22Rv1 (cell line): Measurements from ENCODE around the gene CCNA1.
A peak's percentile ranks its signal among the peaks of the same experiment; 100 is the strongest.

ENCODE experiments used
- H3K27ac ChIP-seq: fragments of 450-650 bp; 2 replicates; pipeline ENCODE4 v1.5.1; 2017
- ZFX ChIP-seq: fragments of 450-650 bp; IDR thresholded peaks from 2 replicates; pipeline ENCODE4 v1.6.1; 2017; ENCODE audit warnings: antibody characterized with exemption, borderline replicate concordance
- TF ChIP-seq, protein P1 (sequence below): fragments of 450-650 bp; IDR thresholded peaks from 2 replicates; pipeline ENCODE4 v1.5.1; 2017; ENCODE audit warnings: mild to moderate bottlenecking

The CCNA1 gene

DNA sequence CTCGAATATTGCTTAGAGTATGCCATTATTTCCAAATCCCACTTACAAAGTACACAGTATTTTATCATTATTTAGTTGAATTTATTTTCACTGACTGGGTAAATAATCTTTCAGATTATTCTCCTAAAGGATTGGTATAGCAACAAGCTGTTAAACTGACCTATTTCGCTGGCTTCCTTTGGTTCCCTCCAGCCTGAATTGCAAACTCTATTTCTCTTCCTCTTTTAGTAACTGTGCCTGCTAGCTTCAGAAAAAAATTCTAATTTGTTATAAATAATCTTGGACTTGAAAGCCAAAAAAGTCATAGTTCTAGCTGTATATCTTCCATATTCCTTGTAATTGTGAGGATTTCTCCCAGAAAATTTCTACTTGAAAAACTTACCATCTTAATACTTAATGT, 15.0 kb upstream of the CCNA1 start:
- no peak for TF ChIP-seq ZFX
- TF ChIP-seq, protein P1, sequence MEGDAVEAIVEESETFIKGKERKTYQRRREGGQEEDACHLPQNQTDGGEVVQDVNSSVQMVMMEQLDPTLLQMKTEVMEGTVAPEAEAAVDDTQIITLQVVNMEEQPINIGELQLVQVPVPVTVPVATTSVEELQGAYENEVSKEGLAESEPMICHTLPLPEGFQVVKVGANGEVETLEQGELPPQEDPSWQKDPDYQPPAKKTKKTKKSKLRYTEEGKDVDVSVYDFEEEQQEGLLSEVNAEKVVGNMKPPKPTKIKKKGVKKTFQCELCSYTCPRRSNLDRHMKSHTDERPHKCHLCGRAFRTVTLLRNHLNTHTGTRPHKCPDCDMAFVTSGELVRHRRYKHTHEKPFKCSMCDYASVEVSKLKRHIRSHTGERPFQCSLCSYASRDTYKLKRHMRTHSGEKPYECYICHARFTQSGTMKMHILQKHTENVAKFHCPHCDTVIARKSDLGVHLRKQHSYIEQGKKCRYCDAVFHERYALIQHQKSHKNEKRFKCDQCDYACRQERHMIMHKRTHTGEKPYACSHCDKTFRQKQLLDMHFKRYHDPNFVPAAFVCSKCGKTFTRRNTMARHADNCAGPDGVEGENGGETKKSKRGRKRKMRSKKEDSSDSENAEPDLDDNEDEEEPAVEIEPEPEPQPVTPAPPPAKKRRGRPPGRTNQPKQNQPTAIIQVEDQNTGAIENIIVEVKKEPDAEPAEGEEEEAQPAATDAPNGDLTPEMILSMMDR = no peak
- no peak overlapping the region for H3K27ac ChIP-seq

DNA sequence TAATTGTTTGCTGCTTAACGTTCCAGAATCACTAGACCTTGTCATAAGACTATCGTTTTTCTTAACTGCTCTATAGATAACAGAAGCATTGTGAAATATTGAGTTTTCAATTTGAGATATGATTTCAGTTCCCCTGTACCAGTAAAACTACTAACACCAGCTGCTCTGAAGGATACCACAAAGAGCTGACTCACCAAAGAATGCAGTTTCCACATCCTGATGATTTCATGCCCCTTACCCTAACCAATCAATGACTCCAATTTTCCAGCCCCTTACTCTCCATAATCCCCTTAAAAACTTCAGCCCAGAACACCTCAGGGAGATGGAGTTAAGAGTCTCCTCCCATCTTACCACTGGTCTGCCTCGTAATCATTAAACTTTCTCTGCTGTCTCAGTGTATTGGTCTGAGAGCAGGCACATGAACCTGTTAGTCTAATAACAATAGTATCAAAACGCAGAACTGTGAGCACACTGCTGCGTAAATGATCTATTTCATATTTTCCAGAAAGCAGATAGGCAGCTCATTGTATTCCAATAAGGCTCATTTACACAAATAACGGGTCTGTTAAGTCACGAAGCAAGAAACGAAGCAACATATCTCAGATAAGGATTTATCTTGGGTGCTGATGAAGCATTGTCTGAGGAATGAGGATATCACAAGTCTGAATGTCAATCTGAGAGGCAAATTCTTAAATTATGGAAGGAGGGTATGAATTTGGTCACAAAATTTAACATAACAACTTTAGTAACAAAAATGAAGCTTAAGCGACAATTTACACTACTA, 14.1 kb upstream of the CCNA1 start:
- TF ChIP-seq, protein P1 = no peak
- no peak for TF ChIP-seq ZFX
- no peak overlapping the region for H3K27ac ChIP-seq

DNA sequence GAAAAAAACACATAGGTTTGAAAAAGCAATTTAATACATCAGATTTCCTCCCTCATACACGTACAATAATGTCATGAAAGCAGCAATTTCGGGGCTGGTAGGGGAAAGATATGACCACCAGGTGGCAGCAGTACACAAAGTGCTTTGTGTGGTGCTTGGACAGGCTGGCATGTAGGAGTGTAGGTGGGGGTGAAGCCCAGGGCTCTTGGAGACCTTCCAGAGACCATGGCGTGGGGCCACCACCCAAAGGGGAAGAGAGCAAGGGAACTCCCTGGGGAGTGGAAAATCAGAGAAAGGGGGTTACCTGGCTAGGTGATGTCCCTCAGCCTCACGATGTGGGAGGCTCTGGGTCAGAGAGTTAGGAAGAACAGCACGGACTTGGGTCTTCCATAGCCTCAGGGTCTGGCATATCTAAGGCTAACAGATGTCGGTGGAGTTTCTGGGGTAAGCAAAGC, 11.8 kb upstream of the CCNA1 start:
- TF ChIP-seq, protein P1 = peak; percentile 92
- TF ChIP-seq ZFX = no peak
- H3K27ac ChIP-seq = no peak overlapping the region

DNA sequence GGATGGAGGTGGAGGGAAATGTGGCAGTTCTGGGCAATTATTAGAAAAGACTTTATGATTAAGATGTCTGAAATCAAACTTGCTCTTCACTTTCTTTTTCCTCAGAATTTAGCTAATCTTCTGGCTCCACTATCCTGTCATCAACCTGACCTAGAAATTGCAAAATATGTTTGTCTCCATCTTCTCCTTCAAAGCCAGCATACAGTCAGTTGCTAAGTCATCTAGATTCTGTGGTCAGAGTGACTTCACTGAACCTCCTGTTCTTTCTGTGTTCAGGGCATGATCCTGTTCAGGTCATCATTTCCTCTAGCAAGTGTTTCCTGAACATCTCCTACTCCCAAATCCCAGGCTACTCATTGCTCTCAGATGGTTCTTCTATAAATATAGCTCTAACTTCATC, 10.8 kb upstream of the CCNA1 start:
- H3K27ac ChIP-seq = no peak overlapping the region
- TF ChIP-seq ZFX = no peak
- TF ChIP-seq, protein P1 = no peak

DNA sequence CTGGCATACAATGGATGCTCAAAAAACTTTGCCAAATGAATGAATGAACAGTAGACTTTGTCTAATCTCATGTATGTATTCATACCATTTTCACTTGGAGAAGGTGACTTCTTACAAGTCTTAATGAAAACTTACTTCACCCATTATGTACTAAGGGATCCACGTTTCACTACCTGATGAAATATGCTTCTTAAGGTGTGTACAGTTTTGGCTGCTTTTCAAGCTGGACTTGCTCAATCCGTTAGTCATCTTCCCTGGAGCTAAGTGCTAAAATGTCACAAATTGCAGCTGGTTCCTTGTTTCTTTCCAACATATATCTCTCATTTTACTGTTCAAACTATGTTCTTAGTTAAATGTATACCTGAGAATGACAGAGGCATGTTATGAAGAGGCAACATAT, 4.2 kb upstream of the CCNA1 start:
- no peak overlapping the region for H3K27ac ChIP-seq
- TF ChIP-seq, protein P1 = no peak
- no peak for TF ChIP-seq ZFX

DNA sequence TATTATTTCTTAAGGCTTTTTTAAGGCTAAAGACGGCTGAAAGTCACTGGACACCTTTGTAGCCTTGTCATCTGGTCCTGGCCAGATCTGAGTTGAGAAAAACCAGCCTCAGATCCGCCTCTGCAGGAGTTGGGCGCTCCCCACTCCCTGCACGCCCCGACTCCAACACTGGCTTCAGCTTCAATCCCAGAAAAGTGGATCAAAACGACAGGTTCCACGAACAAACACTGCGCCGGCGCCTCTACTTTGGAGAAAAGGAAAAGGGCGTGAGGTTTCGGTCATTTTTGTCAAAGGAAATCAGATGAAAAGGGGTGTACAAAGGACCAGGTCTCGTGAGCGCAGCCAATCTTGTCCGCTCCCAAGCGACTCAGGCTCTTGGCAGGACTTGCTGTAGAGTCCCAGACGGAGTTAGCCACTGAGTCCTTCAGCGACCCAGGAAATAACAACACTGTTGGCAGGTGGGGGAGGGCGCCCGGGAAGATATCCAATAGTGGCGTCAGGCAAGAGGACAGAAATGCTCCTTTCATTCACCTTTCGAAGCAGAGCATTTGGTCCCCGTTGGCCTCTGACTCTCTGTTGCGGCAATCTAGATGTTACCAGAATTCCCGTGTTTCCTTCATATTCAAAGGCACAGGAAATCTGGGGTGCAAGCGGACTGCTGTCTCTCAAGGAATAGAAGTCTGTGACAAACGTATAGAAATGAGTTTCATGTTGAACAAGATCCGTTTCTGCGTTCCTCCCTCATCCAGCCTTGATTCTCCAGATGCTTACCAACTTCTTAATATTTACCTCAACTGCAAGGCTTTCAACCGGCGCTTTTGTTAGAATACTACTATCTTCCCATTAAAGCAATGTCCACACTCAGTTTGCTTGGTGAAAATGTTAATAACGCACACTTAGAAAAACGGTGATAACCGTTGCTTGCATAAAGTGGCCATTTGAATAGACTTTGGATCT, 1.8 kb upstream of the CCNA1 start:
- TF ChIP-seq ZFX = no peak
- TF ChIP-seq, protein P1 = no peak
- no peak overlapping the region for H3K27ac ChIP-seq
